T-cell (primary cell): ENCODE data around the gene KCNQ1OT1. TPM values are rescaled to one million over a fixed set of nuclear protein-coding genes. Genes with fewer than 3 reads are reported as not detected.
A peak's percentile ranks its signal among the peaks of the same experiment; 100 is the strongest.

ENCODE experiments used
- ATAC-seq, 4 experiments: fragments of 200-7000 bp in 3 of 4; fragments of 150-1000 bp in 1 of 4; cut with Tn5 transposase; replicated peaks in 1 of 4; 1 replicate in 3 of 4; 2 replicates in 1 of 4; pipeline ENCODE4 v1.10.0; 2021; ENCODE audit warnings: moderate library complexity in 3 of 4, mild to moderate bottlenecking in 2 of 4, moderate number of reproducible peaks in 1 of 4
- CTCF ChIA-PET, 2 donors: fragments of 300-600 bp; sonication (Branson Sonifier 250); formaldehyde crosslinking; loops; one replicate each; lab custom pipeline; 2022; ENCODE audit warnings: antibody characterized with exemption in 2 of 2; lab: Charles Lee
- POLR2A ChIA-PET, 2 donors: fragments of 300-600 bp; sonication (Branson Sonifier 250); formaldehyde crosslinking; loops; one replicate each; lab custom pipeline; 2022; ENCODE audit warnings: antibody characterized with exemption in 2 of 2; lab: Charles Lee
- DNase-seq, 35 experiments: peaks; one replicate each; pipeline versions ENCODE4 v3.0.0 to v3.0.0-alpha.2; 2013 to 2023
- H3K27ac ChIP-seq: one replicate; pipeline ENCODE4 v1.5.1; 2013; ENCODE audit warnings: low read length
- H3K27me3 ChIP-seq, 2 experiments: replicated peaks in 1 of 2; 1 replicate in 1 of 2; 2 replicates in 1 of 2; pipeline versions ENCODE4 v1.6.1 to v1.7.0; 2013; ENCODE audit warnings: low read length in 1 of 2, mixed read lengths in 1 of 2; ENCODE audit not compliant: control insufficient read depth in 2 of 2, insufficient read depth in 2 of 2; ENCODE audit errors: extremely low read depth in 1 of 2
- H3K36me3 ChIP-seq, 2 donors: 1 replicate in 1 of 2; 2 replicates in 1 of 2; pipeline versions ENCODE4 v1.6.1 to v1.7.0; 2013; ENCODE audit warnings: low read length in 1 of 2; ENCODE audit not compliant: control insufficient read depth in 2 of 2, insufficient read depth in 1 of 2; ENCODE audit errors: extremely low read depth in 1 of 2
- H3K4me1 ChIP-seq, 2 experiments: 1 replicate in 1 of 2; 2 replicates in 1 of 2; pipeline versions ENCODE4 v1.6.1 to v1.7.0; 2013; ENCODE audit warnings: low read length in 2 of 2, mixed read lengths in 1 of 2; ENCODE audit not compliant: insufficient read depth in 2 of 2, control insufficient read depth in 1 of 2; ENCODE audit errors: extremely low read depth in 1 of 2
- H3K4me3 ChIP-seq, 2 donors: 1 replicate in 1 of 2; 2 replicates in 1 of 2; pipeline versions ENCODE4 v1.5.1 to v1.7.0; 2013; ENCODE audit warnings: mild to moderate bottlenecking in 2 of 2, low read length in 1 of 2, moderate library complexity in 1 of 2; ENCODE audit not compliant: control insufficient read depth in 1 of 2; ENCODE audit errors: extremely low read depth in 1 of 2
- H3K9me3 ChIP-seq: 2 replicates; pipeline ENCODE4 v1.7.0; 2013
- H3K27ac Mint-ChIP-seq, 2 donors: one replicate each; pipeline ENCODE4 v1.8.0; 2020 to 2021; ENCODE audit warnings: mild to moderate bottlenecking in 2 of 2, mixed read lengths in 2 of 2
- H3K27me3 Mint-ChIP-seq, 2 donors: one replicate each; pipeline ENCODE4 v1.8.0; 2021 to 2022; ENCODE audit warnings: mixed read lengths in 2 of 2
- H3K36me3 Mint-ChIP-seq: one replicate; pipeline ENCODE4 v1.8.0; 2021; ENCODE audit warnings: mixed read lengths
- H3K4me1 Mint-ChIP-seq, 3 donors: one replicate each; pipeline ENCODE4 v1.8.0; 2020 to 2022; ENCODE audit warnings: mixed read lengths in 3 of 3, mild to moderate bottlenecking in 1 of 3
- H3K4me3 Mint-ChIP-seq, 3 donors: one replicate each; pipeline ENCODE4 v1.8.0; 2020 to 2022; ENCODE audit warnings: mild to moderate bottlenecking in 3 of 3, mixed read lengths in 3 of 3, moderate library complexity in 3 of 3
- H3K9me3 Mint-ChIP-seq, 3 donors: one replicate each; pipeline ENCODE4 v1.8.0; 2020 to 2022; ENCODE audit warnings: mixed read lengths in 3 of 3
- WGBS: methylation state at CpG from one replicate; pipeline ENCODE4 v1.1.5; 2013; ENCODE audit warnings: missing lambda C conversion rate; ENCODE audit not compliant: insufficient coverage; 5-methylcytosine and 5-hydroxymethylcytosine counted together
- total RNA-seq, 35 experiments: library from RNA in 6 of 35; stranded (reverse) in 6 of 35; fragments of 120-200 nt in 1 of 35; gene quantifications; one replicate each; pipeline versions ENCODE4 v1.2.1 to v1.2.4 and lab custom pipeline; 2013 to 2026

Gene KCNQ1OT1
- total RNA-seq, 5 donors from 2014 or later (not counting 1 experiment from before 2014, with no cell fraction given): 0.30 to 0.42 (median 0.35) TPM

DNA sequence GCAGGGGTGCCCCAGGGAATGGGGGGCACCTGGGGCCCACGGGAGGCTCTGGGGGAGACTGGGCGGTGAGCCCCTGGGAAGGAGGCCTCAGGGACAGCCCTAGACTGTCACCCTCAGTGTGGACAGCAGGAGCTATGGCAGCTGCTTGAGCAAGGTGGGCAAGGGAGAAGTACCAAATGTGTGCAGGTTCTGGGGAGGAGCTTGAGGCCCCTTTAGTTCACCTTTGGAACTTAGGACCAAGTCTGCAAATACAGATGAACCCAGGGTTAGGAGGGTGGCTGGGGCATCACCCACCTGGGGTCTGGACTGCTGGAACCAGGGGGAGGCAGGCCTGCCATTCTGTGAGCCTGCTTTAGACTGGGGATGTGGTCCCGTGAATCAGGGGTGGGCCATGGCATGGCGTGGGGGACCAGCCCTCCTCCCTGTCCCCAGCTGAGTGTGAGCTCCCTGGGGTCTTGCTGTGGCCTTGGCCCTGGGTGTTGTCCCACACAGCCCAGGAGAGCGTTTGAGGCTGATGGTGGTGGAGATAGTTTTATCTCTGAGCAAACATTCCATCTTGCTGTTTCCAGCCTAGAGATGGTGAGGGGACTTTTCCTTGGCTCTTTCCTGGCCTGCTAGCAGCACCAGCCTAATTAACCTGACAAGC lies 132.6 kb downstream of the KCNQ1OT1 start:
- Mint-ChIP-seq H3K4me3 (no peak overlapping the region), H3K27me3 (no peaks in the 10 kb centered on the region), H3K9me3 (no peaks in the 10 kb centered on the region), H3K4me1 (peaks cover 0 to 5% (median 3%) of the 10 kb centered on the region in 3 donors), H3K27ac (no peak overlapping the region), H3K36me3 (no peaks in the 10 kb centered on the region)
- H3K27me3 ChIP-seq: no peaks in the 10 kb centered on the region
- H3K4me1 ChIP-seq: peaks cover 0 to 8% of the 10 kb centered on the region in 2 experiments
- ATAC-seq (no peak), DNase-seq (peak in 2 of 35 experiments; percentile 1 to 2)
- ChIA-PET CTCF (no interaction called here), POLR2A (no interaction called here)
- H3K36me3 ChIP-seq: peaks cover 0 to 8% of the 10 kb centered on the region in 2 donors
- H3K9me3 ChIP-seq: no peaks in the 10 kb centered on the region
- no peak overlapping the region for H3K4me3 ChIP-seq
- 88% methylated on average over 5 of the region's 5 CpGs for WGBS
- no peak overlapping the region for H3K27ac ChIP-seq

DNA sequence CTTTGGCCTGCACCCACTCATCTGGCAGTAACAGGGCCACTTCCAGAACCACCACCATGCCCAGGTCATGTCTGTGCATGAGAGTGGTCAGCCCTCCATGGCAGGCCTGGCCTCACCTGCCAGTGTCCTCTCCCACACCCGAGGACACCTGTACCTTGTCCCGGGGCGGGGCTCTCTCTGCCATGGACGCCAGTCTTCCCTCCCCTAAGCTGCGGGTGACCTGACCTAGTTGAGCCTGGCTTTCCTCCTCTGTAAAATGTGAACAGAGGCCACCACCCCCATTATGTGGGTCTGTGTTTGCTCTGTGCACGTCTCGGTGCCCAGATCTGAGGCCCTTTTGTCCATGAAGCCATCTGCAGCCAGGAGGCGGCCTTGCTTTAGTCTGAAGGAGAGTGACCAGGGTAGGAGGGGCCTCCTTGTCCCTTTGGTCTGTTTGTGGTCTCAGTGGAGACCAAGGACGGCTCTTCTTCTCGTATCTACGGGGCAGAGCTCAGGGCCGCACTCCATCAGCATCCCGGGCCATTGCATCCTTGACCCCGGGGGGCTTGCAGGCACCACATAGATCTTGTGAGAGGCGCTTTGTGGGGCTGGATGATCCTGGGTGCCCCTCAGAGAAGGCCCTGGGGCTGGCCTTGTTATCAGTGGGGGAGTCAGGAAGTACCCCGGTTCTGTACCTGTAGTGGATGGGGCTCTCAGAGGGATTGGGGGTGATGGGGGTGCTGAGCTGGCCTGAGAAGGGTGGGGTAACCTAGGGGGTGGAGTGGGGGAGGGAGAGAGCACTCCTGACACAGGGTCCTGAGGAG lies 133.4 kb downstream of the KCNQ1OT1 start:
- DNase-seq (peak in 2 of 35 experiments; percentile 0 to 3), ATAC-seq (no peak)
- Mint-ChIP-seq H3K9me3 (no peaks in the 10 kb centered on the region), H3K27ac (no peak overlapping the region), H3K4me3 (no peak overlapping the region), H3K27me3 (no peaks in the 10 kb centered on the region), H3K36me3 (no peaks in the 10 kb centered on the region), H3K4me1 (peaks cover 0 to 5% (median 3%) of the 10 kb centered on the region in 3 donors)
- Histone ChIP-seq H3K9me3 (no peaks in the 10 kb centered on the region), H3K36me3 (peaks cover 0 to 8% of the 10 kb centered on the region in 2 donors), H3K4me1 (peaks cover 0 to 8% of the 10 kb centered on the region in 2 experiments), H3K4me3 (no peak overlapping the region), H3K27ac (no peak overlapping the region), H3K27me3 (no peaks in the 10 kb centered on the region)
- 89% methylated on average over 9 of the region's 16 CpGs for WGBS
- POLR2A ChIA-PET: no interaction called here
- CTCF ChIA-PET: no interaction called here

DNA sequence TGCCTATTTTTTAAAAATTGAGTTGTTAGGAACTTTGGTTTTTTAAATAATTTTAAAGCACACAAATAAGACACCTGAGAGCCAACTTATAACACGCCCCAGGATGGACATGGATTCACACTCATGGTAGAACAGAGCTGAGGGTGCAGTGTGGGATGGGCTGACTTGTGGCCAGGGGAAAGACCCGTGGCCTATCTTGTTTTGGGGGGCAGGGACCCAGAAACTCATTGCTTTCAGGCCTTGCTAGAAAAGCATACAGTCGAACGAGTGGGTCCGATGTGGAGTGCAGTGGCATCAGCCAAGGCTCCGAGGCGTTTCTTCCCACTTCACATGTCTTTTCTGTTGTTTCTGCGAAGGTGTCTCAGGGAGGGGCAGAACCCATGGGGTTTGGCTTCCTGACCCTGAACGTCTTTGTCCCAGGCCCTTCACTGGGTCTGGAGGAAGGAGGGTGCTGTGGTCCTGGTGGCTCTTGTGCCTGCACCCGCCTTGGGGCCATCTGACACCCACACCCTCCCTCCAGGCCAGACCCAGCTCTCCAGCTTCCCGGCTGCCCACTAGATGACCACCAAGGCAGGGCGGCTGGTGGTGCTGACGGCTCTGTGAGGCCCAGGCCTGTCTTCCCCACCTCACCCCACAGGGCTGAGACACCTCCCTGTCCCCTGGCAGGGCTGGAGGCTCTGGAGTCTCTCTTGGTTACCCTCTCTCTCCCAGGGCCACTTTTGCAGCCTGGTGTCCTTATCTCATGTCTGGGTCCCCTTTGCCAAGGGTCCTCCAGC lies 134.2 kb downstream of the KCNQ1OT1 start:
- no peaks in the 10 kb centered on the region for H3K9me3 Mint-ChIP-seq
- H3K27ac Mint-ChIP-seq: no peak overlapping the region
- H3K27ac ChIP-seq: no peak overlapping the region
- no peak overlapping the region for H3K4me3 Mint-ChIP-seq
- no peak for ATAC-seq
- DNase-seq: peak in 2 of 35 experiments; percentile 2
- H3K9me3 ChIP-seq: no peaks in the 10 kb centered on the region
- ChIA-PET POLR2A (no interaction called here), CTCF (no interaction called here)
- H3K36me3 ChIP-seq: peaks cover 0 to 7% of the 10 kb centered on the region in 2 donors
- H3K27me3 Mint-ChIP-seq: no peaks in the 10 kb centered on the region
- H3K27me3 ChIP-seq: no peaks in the 10 kb centered on the region
- peaks cover 0 to 8% of the 10 kb centered on the region in 2 experiments for H3K4me1 ChIP-seq
- H3K4me1 Mint-ChIP-seq: peaks cover 0 to 5% (median 3%) of the 10 kb centered on the region in 3 donors
- WGBS: 83% methylated on average over 9 of the region's 13 CpGs
- no peaks in the 10 kb centered on the region for H3K36me3 Mint-ChIP-seq
- no peak overlapping the region for H3K4me3 ChIP-seq

DNA sequence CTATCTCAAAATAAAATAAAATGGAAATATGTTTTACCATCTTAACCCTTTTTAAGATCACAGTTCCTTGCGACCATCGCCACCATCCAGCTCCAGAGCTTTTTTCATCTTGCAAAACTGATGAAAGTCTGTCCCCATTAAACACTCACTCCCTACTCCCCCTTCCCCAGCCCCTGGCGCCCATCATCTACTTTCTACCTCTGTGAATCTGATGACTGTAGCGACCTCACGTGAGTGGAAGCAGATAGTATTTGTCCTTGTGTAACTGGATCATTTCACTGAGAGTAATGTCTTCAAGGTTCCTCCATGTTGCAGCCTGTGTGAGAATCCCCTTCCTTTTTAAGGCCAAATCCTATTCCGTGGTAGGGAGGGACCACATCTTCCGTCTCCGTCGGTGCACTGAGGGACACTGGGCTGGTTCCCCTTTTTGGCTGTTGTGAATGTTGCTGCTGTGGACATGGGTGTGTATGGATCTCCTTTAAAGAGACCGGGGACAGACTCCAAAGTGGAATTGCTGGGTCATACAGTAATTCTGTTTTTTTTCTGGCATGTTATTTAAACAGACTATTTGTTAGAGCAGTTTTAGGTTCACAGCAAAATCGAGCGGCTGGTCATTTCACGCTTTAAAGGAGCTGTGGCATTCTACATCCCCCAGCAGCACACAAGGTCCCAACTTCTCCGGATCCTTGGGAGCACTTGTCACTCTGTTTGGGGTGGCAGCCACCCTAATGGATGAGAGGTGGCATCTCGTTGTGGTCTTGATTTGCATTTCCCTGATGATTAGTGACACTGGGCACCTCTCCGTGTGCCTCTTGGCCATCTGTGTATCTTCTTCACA lies 135.0 kb downstream of the KCNQ1OT1 start:
- H3K4me1 ChIP-seq: peaks cover 0 to 9% of the 10 kb centered on the region in 2 experiments
- no peak overlapping the region for H3K27ac ChIP-seq
- H3K27me3 ChIP-seq: no peaks in the 10 kb centered on the region
- H3K9me3 Mint-ChIP-seq: no peaks in the 10 kb centered on the region
- H3K9me3 ChIP-seq: no peaks in the 10 kb centered on the region
- H3K4me1 Mint-ChIP-seq: peaks cover 0 to 5% (median 3%) of the 10 kb centered on the region in 3 donors
- no peaks in the 10 kb centered on the region for H3K27me3 Mint-ChIP-seq
- no peak for ATAC-seq
- H3K36me3 Mint-ChIP-seq: no peaks in the 10 kb centered on the region
- peaks cover 0 to 4% of the 10 kb centered on the region in 2 donors for H3K36me3 ChIP-seq
- no peak overlapping the region for H3K4me3 Mint-ChIP-seq
- H3K4me3 ChIP-seq: no peak overlapping the region
- POLR2A ChIA-PET: no interaction called here
- no peak overlapping the region for H3K27ac Mint-ChIP-seq
- peak in 1 of 35 experiments; percentile 0 for DNase-seq
- CTCF ChIA-PET: interaction anchor here in 1 of 2 donors (0.7 kb wide), 1 partner anchor 811 kb away, joined by 3 read pairs; no protein-coding TSS in a partner anchor
- 89% methylated on average over 7 of the region's 16 CpGs for WGBS

DNA sequence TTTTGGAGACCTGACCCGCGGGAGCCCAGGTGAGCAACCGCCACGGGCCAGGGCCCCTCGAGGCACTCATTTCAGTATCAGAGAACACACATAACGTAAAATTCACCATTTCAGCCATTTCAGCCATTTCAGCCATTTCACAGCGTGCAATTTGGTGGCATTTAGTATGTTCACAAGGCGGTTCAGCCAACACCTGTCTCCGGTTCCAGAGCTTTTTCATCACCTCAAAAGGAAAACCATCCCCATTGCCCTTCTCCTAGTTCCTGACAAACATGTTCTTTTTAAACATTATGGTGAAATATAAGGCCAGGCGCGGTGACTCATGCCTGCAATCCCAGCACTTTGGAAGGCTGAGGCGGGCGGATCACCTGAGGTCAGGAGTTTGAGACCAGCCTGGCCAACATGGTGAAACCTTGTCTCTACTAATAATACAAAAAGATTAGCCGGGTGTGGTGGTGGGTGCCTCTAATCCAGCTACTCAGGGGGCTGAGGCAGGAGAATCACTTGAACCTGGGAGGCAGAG lies 135.7 kb downstream of the KCNQ1OT1 start:
- Mint-ChIP-seq H3K4me3 (no peak overlapping the region), H3K9me3 (no peaks in the 10 kb centered on the region), H3K36me3 (no peaks in the 10 kb centered on the region), H3K27ac (no peak overlapping the region), H3K27me3 (no peaks in the 10 kb centered on the region), H3K4me1 (peaks cover 0 to 5% (median 2%) of the 10 kb centered on the region in 3 donors)
- Histone ChIP-seq H3K4me3 (no peak overlapping the region), H3K27ac (no peak overlapping the region), H3K27me3 (no peaks in the 10 kb centered on the region), H3K36me3 (peaks cover 0 to under 1% of the 10 kb centered on the region in 2 donors), H3K4me1 (peaks cover 0 to 9% of the 10 kb centered on the region in 2 experiments), H3K9me3 (no peaks in the 10 kb centered on the region)
- DNase-seq (no peak), ATAC-seq (no peak)
- ChIA-PET POLR2A (interaction anchor here in 1 of 2 donors (0.7 kb wide), 1 partner anchor 363 kb away, joined by 3 read pairs; no protein-coding TSS in a partner anchor), CTCF (interaction anchor here in 1 of 2 donors (0.7 kb wide), 1 partner anchor 812 kb away, joined by 3 read pairs; no protein-coding TSS in a partner anchor)
- 92% methylated on average over 9 of the region's 14 CpGs for WGBS
